Hematopoietic multipotent progenitor cell treated with erythropoietin and hydrocortisone succinate and interleukin-3 and kit ligand, for 17 days (in vitro differentiated cells): ENCODE data around the gene NCS1.
"Not testable (repeated sequence)": the region's sequence is repeated elsewhere in the genome, so short reads cannot be mapped to it uniquely, and the experiment has no call there.

ENCODE experiments used
- DNase-seq: peaks from one replicate; pipeline ENCODE4 v3.0.0-alpha.2; 2015; ENCODE audit warnings: low spot score

Gene NCS1

GRCh38 chr9:130264414-130265350 is 92.5 kb downstream of the NCS1 start:
- no peak for DNase-seq

- no peak for DNase-seq
Measured at GRCh38 chr9:130265431-130266235, 93.4 kb downstream of the NCS1 start, which contains the start of gene HMCN2. HMCN2 (plus strand) TSS chr9:130265760; CDS start chr9:130265879, 119 bp downstream.

- DNase-seq = no peak
Measured at GRCh38 chr9:130266236-130267098, 94.3 kb downstream of the NCS1 start.

GRCh38 chr9:130267930-130268329 is 95.7 kb downstream of the NCS1 start:
- DNase-seq = no peak

- no peak for DNase-seq
Measured at GRCh38 chr9:130268521-130269211, 96.5 kb downstream of the NCS1 start.

GRCh38 chr9:130271473-130271872 is 99.3 kb downstream of the NCS1 start:
- no peak for DNase-seq

- DNase-seq = no peak
Measured at GRCh38 chr9:130275156-130275555, 103.0 kb downstream of the NCS1 start.

GRCh38 chr9:130276121-130276520 is 103.9 kb downstream of the NCS1 start:
- no peak for DNase-seq

- DNase-seq = no peak
Measured at GRCh38 chr9:130276955-130277354, 104.8 kb downstream of the NCS1 start.

- not testable (repeated sequence) for DNase-seq
Measured at GRCh38 chr9:130277525-130277924, 105.3 kb downstream of the NCS1 start.

- no peak for DNase-seq
Measured at GRCh38 chr9:130283539-130284248, 111.5 kb downstream of the NCS1 start.

GRCh38 chr9:130284249-130284625 is 112.0 kb downstream of the NCS1 start:
- DNase-seq = no peak

GRCh38 chr9:130284690-130285089 is 112.5 kb downstream of the NCS1 start:
- DNase-seq = no peak

GRCh38 chr9:130285271-130285670 is 113.1 kb downstream of the NCS1 start:
- DNase-seq = no peak

- DNase-seq = no peak
Measured at GRCh38 chr9:130286072-130286770, 114.0 kb downstream of the NCS1 start.
